ENCODE measurements around the gene NOL3. TPM values are rescaled to one million over a fixed set of nuclear protein-coding genes. Genes with fewer than 3 reads are reported as not detected.
A peak's percentile ranks its signal among the peaks of the same experiment; 100 is the strongest.

The NOL3 gene
- total RNA-seq, 1 donor from 2014 or later: 8.8 TPM

- H3K27ac Mint-ChIP-seq (ENCODE audit: unreplicated experiment): peak overlapping the region; percentile 50
Observed at GRCh38 chr16:67196881-67197280, 26.5 kb downstream of the NOL3 start.

GRCh38 chr16:67197704-67198103 is 27.4 kb downstream of the NOL3 start:
- peaks cover 10% of the 10 kb centered on the region for H3K4me1 Mint-ChIP-seq (ENCODE audit: low read depth, unreplicated experiment)
- peaks cover 13% of the 10 kb centered on the region for H3K9me3 Mint-ChIP-seq (ENCODE audit: unreplicated experiment)
- no peaks in the 10 kb centered on the region for H3K36me3 Mint-ChIP-seq (ENCODE audit: unreplicated experiment)
- no peak overlapping the region for H3K27ac Mint-ChIP-seq (ENCODE audit: unreplicated experiment)
- no peak for TF ChIP-seq CTCF (IDR thresholded peaks at IDR 0.05; ENCODE audit: partially characterized antibody, unreplicated experiment)
- H3K27me3 Mint-ChIP-seq (ENCODE audit: unreplicated experiment): peaks cover 5% of the 10 kb centered on the region
- H3K4me3 Mint-ChIP-seq (ENCODE audit: unreplicated experiment): no peak overlapping the region
- no peak for DNase-seq

More at GRCh38 chr16:67196881-67197280, 26.5 kb downstream of the NOL3 start:
- TF ChIP-seq CTCF (IDR thresholded peaks at IDR 0.05; ENCODE audit: partially characterized antibody, unreplicated experiment): no peak
- no peak for DNase-seq
- Mint-ChIP-seq H3K36me3 (ENCODE audit: unreplicated experiment) (no peaks in the 10 kb centered on the region), H3K4me1 (ENCODE audit: low read depth, unreplicated experiment) (peaks cover 10% of the 10 kb centered on the region), H3K4me3 (ENCODE audit: unreplicated experiment) (no peak overlapping the region), H3K9me3 (ENCODE audit: unreplicated experiment) (peaks cover 13% of the 10 kb centered on the region), H3K27me3 (ENCODE audit: unreplicated experiment) (peaks cover 6% of the 10 kb centered on the region)

GRCh38 chr16:67198238-67198734 is 27.9 kb downstream of the NOL3 start:
- Mint-ChIP-seq H3K36me3 (ENCODE audit: unreplicated experiment) (no peaks in the 10 kb centered on the region), H3K27ac (ENCODE audit: unreplicated experiment) (no peak overlapping the region), H3K27me3 (ENCODE audit: unreplicated experiment) (peaks cover 5% of the 10 kb centered on the region), H3K9me3 (ENCODE audit: unreplicated experiment) (peaks cover 13% of the 10 kb centered on the region), H3K4me3 (ENCODE audit: unreplicated experiment) (peak overlapping the region; percentile 49), H3K4me1 (ENCODE audit: low read depth, unreplicated experiment) (peaks cover 8% of the 10 kb centered on the region)
- peak; percentile 45 for TF ChIP-seq CTCF (IDR thresholded peaks at IDR 0.05; ENCODE audit: partially characterized antibody, unreplicated experiment)
- DNase-seq: no peak

- H3K27me3 Mint-ChIP-seq (ENCODE audit: unreplicated experiment): peaks cover 1% of the 10 kb centered on the region
- H3K9me3 Mint-ChIP-seq (ENCODE audit: unreplicated experiment): peaks cover 13% of the 10 kb centered on the region
- peaks cover 4% of the 10 kb centered on the region for H3K4me1 Mint-ChIP-seq (ENCODE audit: low read depth, unreplicated experiment)
- H3K4me3 Mint-ChIP-seq (ENCODE audit: unreplicated experiment): peak within 1 kb of the TSS; percentile 63
- peak; percentile 73 for TF ChIP-seq CTCF (IDR thresholded peaks at IDR 0.05; ENCODE audit: partially characterized antibody, unreplicated experiment)
- peak; percentile 68 for DNase-seq
- H3K27ac Mint-ChIP-seq (ENCODE audit: unreplicated experiment): no peak within 1 kb of the TSS
- H3K36me3 Mint-ChIP-seq (ENCODE audit: unreplicated experiment): no peaks in the 10 kb centered on the region
Observed at GRCh38 chr16:67199011-67199807, 28.9 kb downstream of the NOL3 start, which contains the start of gene ELMO3. Gene ELMO3 (plus strand): TSS chr16:67199131. CDS start chr16:67199327, 196 bp downstream.

GRCh38 chr16:67199808-67200198 is 29.5 kb downstream of the NOL3 start:
- Mint-ChIP-seq H3K36me3 (ENCODE audit: unreplicated experiment) (no peaks in the 10 kb centered on the region), H3K4me3 (ENCODE audit: unreplicated experiment) (peak overlapping the region; percentile 63), H3K27me3 (ENCODE audit: unreplicated experiment) (peaks cover 1% of the 10 kb centered on the region), H3K4me1 (ENCODE audit: low read depth, unreplicated experiment) (peaks cover 4% of the 10 kb centered on the region), H3K9me3 (ENCODE audit: unreplicated experiment) (peaks cover 13% of the 10 kb centered on the region), H3K27ac (ENCODE audit: unreplicated experiment) (no peak overlapping the region)
- peak; percentile 18 for TF ChIP-seq CTCF (IDR thresholded peaks at IDR 0.05; ENCODE audit: partially characterized antibody, unreplicated experiment)
- peak; percentile 50 for DNase-seq
